Placental epithelial cell (primary cell): ENCODE measurements around the gene FSD2. TPM values are rescaled to one million over a fixed set of nuclear protein-coding genes. Genes with fewer than 3 reads are reported as not detected.

Source experiments
- total RNA-seq: library from RNA; depleted of rRNA; stranded (reverse); fragments of >200 nt; gene quantifications from 2 replicates; pipeline ENCODE4 v1.2.3, GENCODE V29; 2012

The FSD2 gene
- not detected in 2 replicates for total RNA-seq

GRCh38 chr15:82805994-82806406, at the start of gene FSD2:
FSD2 (minus strand) TSS chr15:82806069; CDS start chr15:82787390, 18,679 bp downstream.

GRCh38 chr15:82809308-82810060, 3.6 kb upstream of the FSD2 start, which contains the start of gene WHAMM:
WHAMM (plus strand) TSS chr15:82809628; CDS start chr15:82809727, 99 bp downstream.

GRCh38 chr15:82709421-82710207, 96.3 kb downstream of the FSD2 start, which contains the start of gene AP3B2:
AP3B2 (minus strand) TSS chr15:82709875; CDS start chr15:82709706, 169 bp downstream.

Other genes with a start within 250 kb of the FSD2 start
- not detected in 2 replicates for gene CPEB1, start 158.7 kb downstream of the FSD2 start, total RNA-seq
- under 0.01 and 0.11 TPM in 2 replicates for gene AP3B2, start 96.2 kb downstream of the FSD2 start, total RNA-seq
- gene WHAMM, start 3.6 kb upstream of the FSD2 start, total RNA-seq = 5.0 and 5.5 TPM in 2 replicates
- 9.7 and 11.4 TPM in 2 replicates for gene HOMER2, start 146.7 kb upstream of the FSD2 start, total RNA-seq
- gene RAMAC, start 180.1 kb upstream of the FSD2 start, total RNA-seq = 48.2 and 49.1 TPM in 2 replicates
- 8.6 and 15.6 TPM in 2 replicates for gene C15orf40, start 205.6 kb upstream of the FSD2 start, total RNA-seq